HG02981 (cell line): ENCODE results near the gene CCNL2.
"Not testable (repeated sequence)": the region's sequence is repeated elsewhere in the genome, so short reads cannot be mapped to it uniquely, and the experiment has no call there.

ENCODE experiments used
- ATAC-seq: cut with Tn5 transposase; IDR thresholded peaks from one replicate; pipeline ENCODE4 v1.9.1; 2021; ENCODE audit warnings: mild to moderate bottlenecking, moderate library complexity; ENCODE audit not compliant: unreplicated experiment

The CCNL2 gene

DNA sequence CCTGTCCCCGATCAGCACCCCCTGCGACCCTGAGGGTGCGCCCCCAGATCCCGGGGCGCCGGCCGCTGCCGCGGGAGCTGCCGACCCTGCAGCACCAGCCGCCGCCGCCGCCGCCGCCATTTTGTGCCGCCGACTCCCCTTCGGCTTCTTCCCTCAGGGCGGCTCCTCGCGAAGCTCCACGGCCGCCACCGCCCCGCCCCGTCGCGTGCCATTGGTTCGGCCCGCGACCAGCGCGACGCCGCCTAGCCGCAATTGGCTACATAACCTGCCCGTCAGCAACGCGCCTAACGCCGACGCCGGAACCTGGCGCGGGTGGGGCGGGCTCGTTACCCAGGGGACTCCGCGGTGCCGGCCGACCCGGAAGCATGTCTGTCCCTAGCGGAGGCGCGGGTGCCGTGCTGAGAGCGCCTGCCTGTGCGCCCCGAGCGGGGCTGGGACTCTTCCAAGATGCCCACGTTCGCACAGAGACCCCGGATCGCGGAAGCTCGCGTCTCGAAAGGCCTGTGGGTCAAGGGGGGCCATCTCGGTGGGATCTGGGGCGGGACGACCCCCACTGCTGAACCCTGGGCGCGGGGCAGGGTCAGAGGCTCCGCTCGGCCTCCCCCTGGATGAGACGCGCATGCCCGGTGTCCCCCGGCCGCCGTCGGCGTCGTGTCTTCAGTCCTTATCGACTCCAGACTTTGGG, at the start of gene CCNL2:
Gene CCNL2, minus strand, starts transcription at position 149 of the 685 bp plus-strand sequence. Its CDS starts 29 bp downstream, at position 120.
- ATAC-seq = peak; percentile 94

DNA sequence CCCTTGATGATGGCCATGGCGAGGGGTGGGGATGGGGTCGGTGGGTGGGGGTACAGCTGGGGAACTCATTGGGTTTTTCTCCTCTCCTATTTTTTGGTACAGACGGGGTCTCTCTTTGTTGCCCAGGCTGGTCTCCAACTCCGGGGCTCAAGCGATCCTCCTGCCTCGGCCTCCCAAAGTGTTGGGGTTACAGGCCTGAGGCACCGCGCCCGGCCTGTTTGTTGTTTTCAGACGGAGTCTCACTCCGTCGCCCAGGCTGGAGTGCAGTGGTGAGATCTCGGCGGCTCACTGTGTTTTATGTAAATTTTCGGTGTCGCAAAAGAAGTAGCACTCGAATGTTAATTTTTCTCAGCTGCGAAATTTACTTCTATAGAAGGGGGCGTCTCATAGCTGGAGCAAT, 47.5 kb upstream of the CCNL2 start:
- ATAC-seq = not testable (repeated sequence)

DNA sequence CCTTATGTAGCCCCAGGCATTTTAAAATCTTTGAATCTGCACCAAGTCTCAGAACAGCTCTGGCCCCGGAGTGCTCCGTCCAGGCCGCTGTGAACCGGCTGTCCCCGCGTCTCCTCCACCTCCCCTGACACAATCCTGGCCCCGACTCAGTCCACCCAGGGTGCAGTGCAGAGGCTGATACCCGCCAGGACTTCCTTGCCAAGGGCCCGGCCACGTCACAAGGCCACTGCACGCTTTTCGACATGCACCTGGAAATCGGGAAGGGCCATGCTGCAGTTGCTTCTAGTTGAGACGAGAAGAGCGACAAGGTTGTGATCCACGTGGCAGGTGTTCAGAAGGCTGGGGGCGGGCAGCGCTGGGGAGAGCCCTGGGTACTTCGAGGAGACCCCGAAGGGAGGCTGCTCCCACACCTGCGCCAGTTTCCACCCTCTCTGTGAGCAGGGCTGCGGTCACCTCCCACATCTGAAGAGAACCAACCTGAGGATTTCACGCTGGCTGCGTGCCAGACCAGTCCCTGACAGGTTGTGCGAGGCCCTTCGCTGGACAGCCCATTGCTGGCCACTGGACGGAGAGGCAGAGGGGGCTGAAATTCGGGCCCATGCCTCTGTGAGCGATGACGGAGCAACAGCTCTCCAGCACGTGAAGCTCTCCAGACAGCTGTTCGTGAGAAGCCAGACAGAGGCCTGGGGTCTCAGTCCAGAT, 43.1 kb upstream of the CCNL2 start:
- no peak for ATAC-seq

DNA sequence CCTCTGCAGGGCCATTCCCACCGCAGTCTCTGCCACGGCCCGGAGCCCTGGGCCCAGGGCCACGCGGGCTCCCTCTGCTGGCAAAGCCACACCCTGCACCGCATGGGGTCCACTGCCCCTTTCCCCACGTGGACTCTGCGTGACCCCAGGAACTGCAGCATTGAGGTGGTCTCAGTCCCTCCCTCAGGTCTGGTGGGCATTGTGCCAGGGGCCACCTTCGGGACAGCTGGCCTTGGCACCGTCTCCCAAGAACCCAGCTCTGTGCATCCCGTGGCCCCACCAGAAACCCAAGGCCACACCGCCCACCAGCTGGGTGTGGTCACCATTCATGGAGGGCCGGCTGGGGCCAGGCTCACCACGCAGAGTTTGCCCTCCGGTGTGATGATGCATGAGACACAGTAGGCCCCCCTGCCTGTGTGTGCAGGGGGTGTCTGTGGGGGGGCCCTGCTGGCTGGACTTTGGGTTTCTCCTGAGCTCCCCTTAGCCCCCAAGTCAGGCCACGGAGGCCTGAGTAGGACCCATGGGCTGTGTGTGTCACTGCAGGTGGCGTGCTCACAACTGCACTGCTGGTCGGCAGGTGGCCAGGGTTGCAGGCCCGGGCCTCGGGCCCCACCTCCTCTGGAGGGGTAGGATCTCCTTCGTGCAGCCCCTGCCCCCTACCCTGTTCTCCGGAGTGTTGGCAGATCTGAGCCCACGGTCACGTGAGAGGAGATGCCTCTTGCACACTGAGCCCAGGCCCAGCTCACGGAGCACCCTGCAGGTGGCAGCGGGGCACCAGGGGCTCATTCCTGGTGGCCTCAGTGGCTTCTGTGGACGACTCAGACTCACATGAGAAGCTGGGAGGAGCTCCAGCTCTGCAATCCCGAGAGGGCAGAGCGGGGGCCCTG, 42.1 kb upstream of the CCNL2 start:
- ATAC-seq = no peak

DNA sequence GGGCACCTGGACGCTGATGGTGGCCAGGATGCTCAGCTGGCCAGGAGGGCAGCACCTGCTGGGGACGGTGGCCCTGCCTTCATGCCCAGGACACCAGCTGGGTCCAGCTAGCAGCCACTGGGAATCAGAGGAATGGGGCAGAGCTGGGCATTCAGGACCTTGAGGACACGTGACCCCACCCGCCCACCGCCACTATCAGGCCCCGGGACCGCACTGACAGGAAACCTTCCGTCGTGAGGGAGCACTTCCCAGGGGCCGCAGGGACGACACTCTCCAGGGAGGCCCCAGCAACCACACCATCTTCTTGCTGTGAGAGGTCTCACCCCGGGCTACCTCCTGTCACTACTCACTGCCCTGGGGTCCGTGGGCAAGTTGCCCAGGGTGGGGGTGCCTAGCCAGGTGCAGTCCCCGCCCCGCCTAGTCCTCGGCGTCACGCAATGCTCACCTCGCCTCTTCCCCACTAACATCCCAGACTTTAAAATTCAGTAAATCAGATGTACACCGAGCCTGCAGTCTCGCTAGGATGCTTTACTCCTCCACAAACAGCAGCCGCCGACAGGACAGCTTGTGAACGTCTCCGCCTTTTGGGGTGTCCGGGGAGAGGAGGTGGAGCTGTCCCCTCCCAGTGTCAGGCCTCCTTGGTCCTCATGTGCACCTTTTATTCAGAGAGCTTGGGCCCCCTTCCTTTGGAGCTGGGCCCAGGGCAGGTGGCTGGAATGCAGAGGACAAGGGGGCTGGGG, 41.3 kb upstream of the CCNL2 start:
- no peak for ATAC-seq

DNA sequence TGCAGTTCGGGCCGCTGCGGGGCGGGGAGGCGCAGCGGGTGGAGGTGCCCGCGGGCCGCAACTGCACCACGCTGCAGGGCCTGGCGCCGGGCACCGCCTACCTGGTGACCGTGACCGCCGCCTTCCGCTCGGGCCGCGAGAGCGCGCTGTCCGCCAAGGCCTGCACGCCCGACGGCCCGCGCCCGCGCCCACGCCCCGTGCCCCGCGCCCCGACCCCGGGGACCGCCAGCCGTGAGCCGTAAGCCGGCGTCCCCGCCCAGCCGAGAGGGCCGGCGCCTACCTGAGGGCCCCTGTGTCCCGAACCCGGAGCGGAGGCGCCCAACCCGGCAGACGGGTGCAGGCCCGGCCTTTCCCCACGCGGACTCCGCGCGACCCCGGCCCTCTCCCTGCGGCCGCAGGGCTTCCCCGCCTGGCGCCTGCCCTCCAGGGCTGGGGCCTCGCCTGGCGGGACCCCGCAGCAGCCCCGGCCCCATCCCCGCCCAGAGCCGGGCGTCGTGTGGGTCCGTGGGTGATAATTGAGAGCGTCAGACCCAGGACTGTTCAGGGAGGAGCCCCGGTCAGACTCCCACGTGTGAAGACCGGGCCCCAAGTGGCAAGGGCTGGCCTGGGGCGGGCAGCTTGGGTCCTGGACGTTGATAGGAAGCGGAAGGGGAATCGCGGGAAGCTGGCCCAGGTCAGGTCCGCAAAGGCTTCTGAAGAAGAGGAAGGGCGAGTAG, 40.6 kb upstream of the CCNL2 start:
- ATAC-seq = no peak

DNA sequence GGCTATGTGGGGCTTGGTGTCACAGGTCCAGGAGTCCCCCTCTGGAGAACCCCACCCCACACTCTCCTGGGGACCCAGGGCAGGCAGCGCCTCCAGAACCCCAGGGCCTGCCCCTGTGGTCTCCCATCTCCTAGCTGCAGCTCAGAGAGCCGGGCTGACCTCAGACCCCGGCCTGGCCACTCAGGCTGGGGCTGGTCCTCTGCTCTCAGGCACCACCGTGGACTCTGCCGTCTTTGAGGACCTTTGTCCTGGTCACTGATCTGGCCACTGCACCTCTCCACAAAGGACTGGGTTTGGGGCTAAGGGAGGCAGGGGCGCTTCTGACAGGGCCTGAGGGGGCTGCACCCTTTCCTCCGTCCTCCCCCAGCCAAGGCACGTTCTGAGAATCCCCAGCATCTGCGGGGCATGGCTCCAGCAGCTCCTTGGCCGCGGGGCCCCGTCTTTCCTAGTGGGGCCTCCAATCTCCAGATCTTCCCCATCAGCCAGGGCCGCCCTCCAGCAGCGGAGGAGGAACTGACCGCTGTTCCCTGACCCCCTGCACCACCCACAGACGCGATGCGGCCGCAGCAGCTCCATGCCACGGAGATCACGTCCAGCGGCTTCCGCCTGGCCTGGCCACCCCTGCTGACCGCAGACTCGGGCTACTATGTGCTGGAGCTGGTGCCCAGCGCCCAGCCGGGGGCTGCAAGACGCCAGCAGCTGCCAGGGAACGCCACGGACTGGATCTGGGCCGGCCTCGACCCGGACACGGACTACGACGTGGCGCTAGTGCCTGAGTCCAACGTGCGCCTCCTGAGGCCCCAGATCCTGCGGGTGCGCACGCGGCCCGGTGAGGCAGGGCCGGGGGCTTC, 39.6 kb upstream of the CCNL2 start:
- no peak for ATAC-seq

DNA sequence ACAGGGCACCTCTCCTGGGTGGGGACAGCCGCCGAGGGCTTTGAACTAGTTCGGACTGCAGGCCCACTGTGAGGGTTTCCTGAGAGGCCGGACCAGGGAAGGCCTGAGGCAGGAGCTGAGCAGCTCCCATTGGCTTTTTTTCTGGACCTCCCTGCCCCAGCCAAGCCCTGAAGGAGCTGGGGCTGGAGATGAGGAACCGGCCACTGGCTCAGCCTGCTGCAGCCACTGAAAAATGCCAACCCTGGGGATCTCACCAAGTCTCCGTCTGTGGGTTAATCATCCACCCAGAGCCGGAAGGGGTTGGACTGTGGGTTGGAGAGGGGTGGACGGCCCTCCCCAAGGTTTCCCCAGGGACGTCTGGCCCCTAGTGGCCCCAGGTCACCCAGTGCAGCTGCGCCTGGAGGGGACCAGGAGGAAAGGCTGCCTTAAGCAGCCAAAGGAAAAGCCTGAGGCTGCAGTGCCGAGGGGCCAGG, 38.8 kb upstream of the CCNL2 start:
- peak; percentile 48 for ATAC-seq

DNA sequence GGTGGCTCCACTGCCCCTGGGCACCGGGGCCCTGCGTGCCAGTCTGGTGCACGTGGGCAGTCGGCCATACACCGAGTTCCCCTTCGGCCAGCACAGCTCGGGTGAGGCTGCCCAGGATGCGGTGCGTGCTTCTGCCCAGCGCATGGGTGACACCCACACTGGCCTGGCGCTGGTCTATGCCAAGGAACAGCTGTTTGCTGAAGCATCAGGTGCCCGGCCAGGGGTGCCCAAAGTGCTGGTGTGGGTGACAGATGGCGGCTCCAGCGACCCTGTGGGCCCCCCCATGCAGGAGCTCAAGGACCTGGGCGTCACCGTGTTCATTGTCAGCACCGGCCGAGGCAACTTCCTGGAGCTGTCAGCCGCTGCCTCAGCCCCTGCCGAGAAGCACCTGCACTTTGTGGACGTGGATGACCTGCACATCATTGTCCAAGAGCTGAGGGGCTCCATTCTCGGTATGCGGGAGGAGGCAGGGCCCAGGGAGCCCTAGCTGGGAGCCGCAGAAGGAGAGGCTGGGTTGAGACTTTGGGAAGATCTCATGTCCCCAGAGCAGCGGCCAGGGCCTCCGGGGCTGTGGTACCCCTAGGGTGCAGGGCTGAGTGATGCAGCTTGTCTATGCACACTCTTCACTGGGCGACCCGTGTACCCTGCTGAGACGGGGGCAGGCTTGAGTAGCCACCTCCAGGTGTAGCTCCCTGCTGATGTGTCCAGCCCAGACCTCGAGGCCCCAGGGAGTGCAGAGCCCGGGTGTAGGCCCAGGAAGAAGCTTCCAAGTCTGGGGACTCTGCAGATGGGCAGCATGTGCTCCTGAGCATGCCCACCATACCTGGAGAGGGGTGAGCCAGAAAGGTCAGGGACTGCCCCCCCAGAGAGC, 38.1 kb upstream of the CCNL2 start:
- ATAC-seq = no peak

DNA sequence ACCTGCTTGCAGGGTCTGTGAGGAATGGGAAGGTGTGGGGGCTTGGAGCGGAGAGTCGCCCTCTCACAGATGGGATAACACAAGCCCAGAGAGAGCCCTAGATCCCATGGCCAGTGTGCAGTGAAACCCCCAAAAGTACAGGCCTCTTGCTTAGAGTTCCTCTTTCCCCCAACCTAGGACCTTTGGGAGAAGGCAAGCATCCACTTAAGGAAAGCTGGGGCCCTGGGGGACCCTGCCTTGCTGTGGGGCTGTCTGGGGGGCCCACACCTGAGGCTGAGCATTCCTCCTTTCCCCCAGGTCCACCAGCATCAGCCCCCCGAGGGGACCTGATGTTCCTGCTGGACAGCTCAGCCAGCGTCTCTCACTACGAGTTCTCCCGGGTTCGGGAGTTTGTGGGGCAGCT, 37.5 kb upstream of the CCNL2 start:
- no peak for ATAC-seq

DNA sequence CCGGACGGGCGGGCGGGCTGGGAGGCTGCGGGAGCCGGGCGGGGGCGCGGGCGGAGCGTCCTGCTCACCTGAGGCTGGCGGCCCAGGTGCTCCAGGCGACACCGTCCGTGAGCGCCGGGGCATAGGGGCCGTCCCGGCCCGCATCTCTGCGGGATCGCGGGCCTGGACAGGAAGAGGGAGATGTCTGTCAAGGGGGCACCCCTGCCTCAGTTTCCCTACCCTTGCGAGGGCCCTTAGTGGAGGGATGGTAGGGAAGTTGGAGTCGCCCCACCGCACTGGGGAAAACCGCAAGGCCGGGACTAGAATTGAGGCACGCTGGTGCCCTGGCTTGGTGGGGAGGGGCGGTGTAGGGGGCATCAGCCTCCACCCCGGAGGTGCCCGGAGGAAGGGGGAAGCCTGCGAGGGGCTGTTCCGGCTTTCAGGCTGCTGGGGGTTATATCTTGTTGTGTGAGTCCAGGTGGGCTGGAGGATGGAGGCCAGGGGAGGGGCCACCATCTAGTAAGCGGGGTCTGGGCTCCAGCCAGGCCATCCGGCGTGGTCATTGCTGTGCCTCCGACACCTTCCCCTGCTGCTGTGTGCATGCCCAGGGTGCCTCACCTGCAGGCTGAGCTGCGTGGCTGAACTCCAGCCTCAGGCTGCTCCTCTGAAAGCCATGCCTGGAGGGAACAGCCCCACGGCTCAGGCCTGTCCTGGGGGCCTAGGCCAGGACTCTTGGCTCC, 36.9 kb upstream of the CCNL2 start:
- ATAC-seq = no peak

DNA sequence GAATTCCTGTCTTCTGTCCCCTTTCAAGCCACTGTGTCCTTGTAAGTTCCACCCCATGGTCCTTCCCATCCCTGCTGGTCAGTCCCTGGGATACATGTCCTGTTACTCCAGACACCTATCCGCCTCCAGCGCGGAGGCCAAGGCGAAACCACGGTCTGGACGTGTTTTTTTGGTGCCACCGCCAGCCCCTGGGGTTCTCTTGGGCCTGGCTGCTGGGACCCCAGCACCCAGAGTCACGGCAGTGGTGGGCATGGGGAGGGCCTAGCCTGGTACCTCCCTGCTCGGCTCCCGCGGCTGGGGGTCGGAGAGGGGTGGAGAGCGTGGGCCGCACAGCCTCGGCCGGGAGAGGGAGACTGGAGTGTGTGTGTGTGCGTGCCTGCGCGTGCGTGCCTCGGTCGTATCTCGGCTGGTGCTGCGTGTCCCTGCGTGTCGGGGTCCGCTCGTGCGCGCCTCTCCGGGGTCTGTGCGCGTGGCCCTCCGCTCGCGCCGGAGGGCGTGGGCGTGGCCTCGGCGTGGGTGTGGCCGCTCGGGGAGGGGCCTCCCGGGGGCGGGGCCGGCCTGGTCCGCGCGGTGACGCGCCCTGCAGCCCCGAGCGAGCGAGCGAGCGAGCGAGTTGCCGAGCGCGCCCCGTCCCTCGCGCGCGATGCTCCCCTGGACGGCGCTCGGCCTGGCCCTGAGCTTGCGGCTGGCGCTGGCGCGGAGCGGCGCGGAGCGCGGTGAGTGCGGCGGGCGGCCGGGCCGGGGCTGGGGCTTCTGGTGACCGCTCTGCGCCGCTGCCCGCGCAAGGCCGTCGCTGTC, 36.2 kb upstream of the CCNL2 start, which contains the start of gene VWA1:
Gene VWA1, plus strand, starts transcription at position 585 of the 798 bp plus-strand sequence. Its CDS starts 59 bp downstream, at position 644.
- ATAC-seq = no peak

DNA sequence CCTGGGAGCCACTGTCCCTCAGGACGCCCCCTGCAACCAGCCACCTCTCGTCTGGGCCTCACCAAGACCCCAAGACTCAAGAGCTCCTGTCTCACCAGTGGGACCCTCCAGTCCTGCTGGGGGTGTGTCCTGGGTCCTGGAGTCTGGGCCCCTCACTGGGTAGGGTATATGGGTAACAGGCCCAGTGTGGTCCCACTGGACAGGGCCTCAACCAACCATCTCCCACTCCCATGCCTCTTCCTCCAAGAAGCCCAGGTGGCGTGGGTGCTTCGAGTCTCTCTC, 35.6 kb upstream of the CCNL2 start:
- ATAC-seq = no peak

DNA sequence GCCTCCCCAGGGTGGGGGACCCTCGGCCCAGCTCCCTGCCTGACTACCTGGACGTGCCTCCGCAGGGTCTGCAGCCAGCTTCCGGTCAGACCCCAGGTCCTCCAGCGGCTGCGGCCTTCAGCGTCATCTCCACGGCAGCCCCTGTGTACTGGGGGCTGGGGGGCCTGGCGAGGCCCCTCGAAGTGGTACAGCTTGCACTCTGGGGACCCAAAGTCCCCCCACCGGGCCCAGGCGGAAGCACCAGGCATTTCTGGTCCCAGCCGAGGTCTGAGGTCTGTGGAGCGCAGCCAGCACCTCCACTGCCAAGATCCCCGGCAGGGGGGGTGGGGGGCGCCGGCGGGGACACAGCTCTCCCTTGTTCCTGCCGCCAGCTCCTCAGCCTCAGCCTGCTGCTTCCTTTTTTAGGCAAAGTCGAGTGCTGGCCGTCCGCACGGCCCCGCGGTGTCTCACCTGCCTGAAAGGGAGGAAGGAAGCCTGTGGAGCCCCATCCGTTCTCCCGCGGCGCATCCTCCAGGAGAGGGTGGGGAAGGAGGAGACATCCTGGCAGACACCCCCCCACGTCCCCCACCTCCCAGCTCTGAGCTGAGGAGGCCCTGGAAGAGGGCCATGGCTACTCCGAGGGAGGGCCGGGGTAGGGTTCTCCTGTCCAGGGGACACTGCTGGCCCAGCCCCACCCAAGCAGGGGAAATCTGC, 35.1 kb upstream of the CCNL2 start:
- ATAC-seq = no peak

DNA sequence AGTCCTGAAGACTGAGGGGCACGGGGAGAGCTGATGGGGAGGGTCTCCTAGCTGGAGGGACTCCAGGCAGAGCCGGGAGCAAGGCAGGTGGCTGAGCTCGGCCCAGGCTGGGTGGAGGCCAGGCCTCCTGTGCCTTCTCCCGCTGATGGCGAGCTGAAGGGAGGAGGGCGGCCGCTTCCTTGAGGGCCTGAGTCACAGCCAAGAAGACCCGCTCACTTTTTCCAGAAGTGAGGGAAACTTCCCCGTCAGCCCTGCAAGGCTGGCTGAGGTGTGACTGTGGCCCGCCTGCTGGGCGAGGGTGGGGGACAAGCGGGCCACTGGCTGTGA, 34.6 kb upstream of the CCNL2 start:
- ATAC-seq = no peak
